Panc1 (cell line): ENCODE data around the gene TIMM17B.

Experiments
- POLR2AphosphoS5 ChIP-seq: IDR thresholded peaks from 2 replicates; pipeline ENCODE4 v1.6.1; 2012; ENCODE audit warnings: mild to moderate bottlenecking, low read depth, low read length, moderate library complexity
- SIN3A ChIP-seq: IDR thresholded peaks from 2 replicates; pipeline ENCODE4 v1.6.1; 2012; ENCODE audit warnings: low read depth, mild to moderate bottlenecking, low read length, moderate library complexity, borderline replicate concordance; ENCODE audit not compliant: insufficient read depth
- TF ChIP-seq, protein P1 (sequence below): fragments of 450-650 bp; IDR thresholded peaks from 2 replicates; pipeline ENCODE4 v1.5.1; 2017; ENCODE audit warnings: mild to moderate bottlenecking

DNA sequence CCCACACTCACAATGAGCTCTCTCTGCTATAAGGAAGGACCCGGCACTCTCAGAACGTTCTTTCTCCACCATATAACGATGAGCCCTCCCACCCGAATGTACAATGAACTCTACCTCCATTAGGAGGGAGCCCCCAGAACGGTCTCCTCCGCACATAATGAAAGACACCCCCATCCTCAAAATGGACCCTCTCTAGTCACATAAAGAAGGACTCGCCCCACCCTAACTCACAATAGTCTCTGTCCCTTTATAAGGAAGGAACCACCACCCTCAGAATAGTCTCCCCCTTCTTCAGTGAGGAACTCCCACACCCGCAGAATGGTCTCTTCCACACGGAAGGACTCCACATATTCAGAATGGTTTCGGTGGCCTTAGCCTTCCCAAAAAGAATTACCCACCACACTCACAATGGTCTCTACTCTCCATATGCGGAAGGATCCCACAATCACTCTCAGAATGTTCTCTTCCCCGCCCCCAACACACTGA, 13.4 kb upstream of the TIMM17B start:
- TF ChIP-seq, protein P1, sequence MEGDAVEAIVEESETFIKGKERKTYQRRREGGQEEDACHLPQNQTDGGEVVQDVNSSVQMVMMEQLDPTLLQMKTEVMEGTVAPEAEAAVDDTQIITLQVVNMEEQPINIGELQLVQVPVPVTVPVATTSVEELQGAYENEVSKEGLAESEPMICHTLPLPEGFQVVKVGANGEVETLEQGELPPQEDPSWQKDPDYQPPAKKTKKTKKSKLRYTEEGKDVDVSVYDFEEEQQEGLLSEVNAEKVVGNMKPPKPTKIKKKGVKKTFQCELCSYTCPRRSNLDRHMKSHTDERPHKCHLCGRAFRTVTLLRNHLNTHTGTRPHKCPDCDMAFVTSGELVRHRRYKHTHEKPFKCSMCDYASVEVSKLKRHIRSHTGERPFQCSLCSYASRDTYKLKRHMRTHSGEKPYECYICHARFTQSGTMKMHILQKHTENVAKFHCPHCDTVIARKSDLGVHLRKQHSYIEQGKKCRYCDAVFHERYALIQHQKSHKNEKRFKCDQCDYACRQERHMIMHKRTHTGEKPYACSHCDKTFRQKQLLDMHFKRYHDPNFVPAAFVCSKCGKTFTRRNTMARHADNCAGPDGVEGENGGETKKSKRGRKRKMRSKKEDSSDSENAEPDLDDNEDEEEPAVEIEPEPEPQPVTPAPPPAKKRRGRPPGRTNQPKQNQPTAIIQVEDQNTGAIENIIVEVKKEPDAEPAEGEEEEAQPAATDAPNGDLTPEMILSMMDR = no peak
- no peak for TF ChIP-seq POLR2AphosphoS5
- no peak for TF ChIP-seq SIN3A
